SK-N-SH (cell line): ENCODE measurements around the gene CLIC1. TPM values are rescaled to one million over a fixed set of nuclear protein-coding genes. Genes with fewer than 3 reads are reported as not detected.

ENCODE experiments used
- CTCF ChIA-PET: fragments of 300-600, 350-600 bp; formaldehyde crosslinking; extraction: SDS; loops from one replicate; lab custom pipeline; 2021; lab: Yijun Ruan, JAX
- POLR2A ChIA-PET: fragments of 350-600 bp; sonication (Branson Sonifier 250); formaldehyde crosslinking; extraction: SDS; loops from one replicate; lab custom pipeline; 2020; ENCODE audit warnings: antibody characterized with exemption, inconsistent platforms; lab: Yijun Ruan, JAX
- DNase-seq: peaks from one replicate; pipeline ENCODE4 v3.0.0; 2012
- H2AFZ ChIP-seq: fragments of 200-600 bp; sonication (generic); 2 replicates; pipeline ENCODE4 v1.8.1; 2016; ENCODE audit warnings: antibody characterized with exemption, mild to moderate bottlenecking, low read depth
- H3F3A ChIP-seq: fragments of 200-600 bp; sonication (generic); replicated peaks from 2 replicates; pipeline ENCODE3; 2016; ENCODE audit warnings: antibody characterized with exemption, mild to moderate bottlenecking; ENCODE audit not compliant: insufficient read depth
- H3K27ac ChIP-seq, 2 experiments: fragments of 200-500 bp in 1 of 2; fragments of 200-600 bp in 1 of 2; sonication (Bioruptor generic) in 1 of 2; sonication (generic), shearing (Covaris generic) in 1 of 2; 2 replicates each; pipeline versions ENCODE4 v1.5.1 to v1.6.1; 2014 to 2016; ENCODE audit warnings: low read depth in 2 of 2, inconsistent platforms in 1 of 2, low read length in 1 of 2, mild to moderate bottlenecking in 1 of 2, mixed read lengths in 1 of 2
- H3K27me3 ChIP-seq: fragments of 200-600 bp; sonication (generic), shearing (Covaris generic); 2 replicates; pipeline ENCODE4 v1.6.1; 2016; ENCODE audit warnings: mixed run types; ENCODE audit not compliant: insufficient read depth
- H3K36me3 ChIP-seq, 2 experiments: fragments of 200-500 bp in 1 of 2; fragments of 200-600 bp in 1 of 2; sonication (Bioruptor generic) in 1 of 2; sonication (generic) in 1 of 2; replicated peaks in 1 of 2; 2 replicates each; pipeline versions ENCODE3 to v1.5.1; 2014 to 2016; ENCODE audit warnings: low read length in 1 of 2, mild to moderate bottlenecking in 1 of 2; ENCODE audit not compliant: insufficient read depth in 2 of 2, control insufficient read depth in 1 of 2
- H3K4me1 ChIP-seq, 2 experiments: fragments of 200-500 bp in 1 of 2; fragments of 200-600 bp in 1 of 2; sonication (Bioruptor generic) in 1 of 2; sonication (generic), shearing (Covaris generic) in 1 of 2; 2 replicates each; pipeline versions ENCODE4 v1.5.1 to v1.6.1; 2014 to 2016; ENCODE audit warnings: low read depth in 1 of 2, low read length in 1 of 2, mixed run types in 1 of 2; ENCODE audit not compliant: insufficient read depth in 2 of 2, control insufficient read depth in 1 of 2
- H3K4me2 ChIP-seq: fragments of 200-600 bp; sonication (generic), shearing (Covaris generic); 2 replicates; pipeline ENCODE4 v1.6.1; 2017; ENCODE audit warnings: mixed run types
- H3K4me3 ChIP-seq, 2 experiments: fragments of 200-500 bp in 1 of 2; fragments of 200-600 bp in 1 of 2; sonication (Bioruptor generic) in 1 of 2; sonication (generic), shearing (Covaris generic) in 1 of 2; 2 replicates each; pipeline versions ENCODE4 v1.5.1 to v1.8.1; 2014 to 2016; ENCODE audit warnings: low read depth in 2 of 2, inconsistent platforms in 1 of 2, low read length in 1 of 2, mild to moderate bottlenecking in 1 of 2, mixed read lengths in 1 of 2, moderate library complexity in 1 of 2
- H3K79me2 ChIP-seq: fragments of 200-600 bp; sonication (generic); 2 replicates; pipeline ENCODE4 v1.8.1; 2017; ENCODE audit warnings: mild to moderate bottlenecking; ENCODE audit not compliant: insufficient read depth
- H3K9ac ChIP-seq: fragments of 200-600 bp; sonication (generic); 2 replicates; pipeline ENCODE4 v1.6.1; 2017; ENCODE audit warnings: mixed run types
- H3K9me2 ChIP-seq: fragments of 200-600 bp; sonication (generic); 2 replicates; pipeline ENCODE4 v1.6.1; 2017; ENCODE audit warnings: mixed run types
- H3K9me3 ChIP-seq: fragments of 200-600 bp; sonication (generic); 2 replicates; pipeline ENCODE4 v1.6.1; 2017; ENCODE audit warnings: mixed run types, mild to moderate bottlenecking, moderate library complexity
- H4K20me1 ChIP-seq: fragments of 200-600 bp; sonication (generic); 2 replicates; pipeline ENCODE4 v1.6.1; 2017; ENCODE audit warnings: mild to moderate bottlenecking, mixed run types; ENCODE audit not compliant: insufficient read depth
- FOSL2 ChIP-seq: IDR thresholded peaks from 2 replicates; pipeline ENCODE4 v1.4.0; 2012; ENCODE audit warnings: low read depth, mild to moderate bottlenecking, moderate library complexity, borderline replicate concordance
- FOXJ3 ChIP-seq: sonication (generic); formaldehyde crosslinking; IDR thresholded peaks from 2 replicates; pipeline ENCODE4 v1.5.1; 2020; ENCODE audit warnings: mild to moderate bottlenecking, missing genetic modification reagents
- MEF2A ChIP-seq: IDR thresholded peaks from 2 replicates; pipeline ENCODE4 v1.4.0; 2012; ENCODE audit warnings: low read depth, borderline replicate concordance
- NFIC ChIP-seq: IDR thresholded peaks from 2 replicates; pipeline ENCODE4 v1.4.0; 2012; ENCODE audit warnings: borderline replicate concordance
- RCOR1 ChIP-seq: fragments of 150-350 bp; IDR thresholded peaks from 2 replicates; pipeline ENCODE4 v1.6.1; 2017; ENCODE audit warnings: antibody characterized with exemption, low read length
- RFX5 ChIP-seq: IDR thresholded peaks from 2 replicates; pipeline ENCODE4 v1.6.1; 2012; ENCODE audit warnings: mild to moderate bottlenecking, improper control_type of control experiment, low read length
- TAF1 ChIP-seq: IDR thresholded peaks from 2 replicates; pipeline ENCODE4 v1.6.1; 2012; ENCODE audit warnings: low read depth, mild to moderate bottlenecking, low read length, moderate library complexity, borderline replicate concordance
- TCF12 ChIP-seq: IDR thresholded peaks from 2 replicates; pipeline ENCODE4 v1.4.0; 2012
- WGBS: methylation state at CpG from one replicate; pipeline ENCODE4 v1.1.6; 2017; ENCODE audit warnings: low lambda C conversion rate; 5-methylcytosine and 5-hydroxymethylcytosine counted together
- polyA plus RNA-seq, 3 experiments: library from polyadenylated mRNA; depleted of rRNA; stranded (reverse); fragments of >200 nt; gene quantifications; 2 replicates each; pipeline ENCODE4 v1.2.3, GENCODE V29; 2012
- TF ChIP-seq, protein P1 (sequence below): fragments of 150-350 bp; IDR thresholded peaks from 2 replicates; pipeline ENCODE4 v1.6.1; 2016; ENCODE audit warnings: mild to moderate bottlenecking, low read depth, low read length
- TF ChIP-seq, protein P2 (sequence below): fragments of 150-350 bp; IDR thresholded peaks from 2 replicates; pipeline ENCODE4 v1.6.1; 2017; ENCODE audit warnings: antibody characterized with exemption, low read length, low read depth, borderline replicate concordance
- TF ChIP-seq, protein P3 (sequence below): IDR thresholded peaks from 2 replicates; pipeline ENCODE4 v1.4.0; 2012; ENCODE audit warnings: low read depth, borderline replicate concordance
- TF ChIP-seq, protein P4 (sequence below): IDR thresholded peaks from 2 replicates; pipeline ENCODE4 v1.6.1; 2012; ENCODE audit warnings: mild to moderate bottlenecking, low read depth, low read length, moderate library complexity

The CLIC1 gene
- polyA plus RNA-seq, 1 of the 3 experiments (the other 2 are of a cell fraction), result 520 TPM

DNA sequence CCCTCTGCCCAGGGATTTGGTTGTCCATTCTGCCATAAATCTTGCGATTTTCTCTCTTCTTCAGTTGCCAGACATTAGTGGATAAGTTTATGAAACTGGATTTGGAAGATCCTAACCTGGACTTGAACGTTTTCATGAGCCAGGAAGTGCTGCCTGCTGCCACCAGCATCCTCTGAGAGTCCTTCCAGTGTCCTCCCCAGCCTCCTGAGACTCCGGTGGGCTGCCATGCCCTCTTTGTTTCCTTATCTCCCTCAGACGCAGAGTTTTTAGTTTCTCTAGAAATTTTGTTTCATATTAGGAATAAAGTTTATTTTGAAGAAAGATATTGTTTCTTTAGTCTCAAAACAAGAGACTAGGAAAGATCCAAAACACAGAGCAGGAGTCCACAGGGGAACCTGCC, 26.0 kb upstream of the CLIC1 start, which contains the start of gene SAPCD1 (continued):
- TF ChIP-seq, protein P1, sequence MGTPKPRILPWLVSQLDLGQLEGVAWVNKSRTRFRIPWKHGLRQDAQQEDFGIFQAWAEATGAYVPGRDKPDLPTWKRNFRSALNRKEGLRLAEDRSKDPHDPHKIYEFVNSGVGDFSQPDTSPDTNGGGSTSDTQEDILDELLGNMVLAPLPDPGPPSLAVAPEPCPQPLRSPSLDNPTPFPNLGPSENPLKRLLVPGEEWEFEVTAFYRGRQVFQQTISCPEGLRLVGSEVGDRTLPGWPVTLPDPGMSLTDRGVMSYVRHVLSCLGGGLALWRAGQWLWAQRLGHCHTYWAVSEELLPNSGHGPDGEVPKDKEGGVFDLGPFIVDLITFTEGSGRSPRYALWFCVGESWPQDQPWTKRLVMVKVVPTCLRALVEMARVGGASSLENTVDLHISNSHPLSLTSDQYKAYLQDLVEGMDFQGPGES, result no peak
- TF ChIP-seq RCOR1 (no peak), TCF12 (no peak), NFIC (no peak)

DNA sequence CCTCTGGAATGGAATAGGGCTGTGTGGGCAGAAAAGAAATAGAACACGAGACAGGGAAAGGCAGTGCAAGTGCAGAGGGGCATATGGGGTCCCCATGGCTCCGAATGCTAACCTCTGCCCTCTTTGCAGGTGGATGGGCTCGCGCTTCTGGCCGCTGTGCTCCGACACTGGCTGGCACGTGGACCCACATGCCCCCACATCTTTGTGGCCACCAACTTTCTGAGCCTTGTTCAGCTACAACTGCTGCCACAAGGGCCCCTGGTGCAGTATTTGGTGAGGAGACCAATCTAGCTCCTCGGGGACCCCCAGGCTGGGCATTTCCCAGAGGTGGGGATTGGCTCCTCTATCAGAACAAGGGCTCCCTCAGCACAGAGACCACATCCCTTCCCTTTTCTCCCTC, 25.0 kb upstream of the CLIC1 start:
- Histone ChIP-seq H2AFZ (no peak overlapping the region), H3K79me2 (no peaks in the 10 kb centered on the region), H3F3A (no peaks in the 10 kb centered on the region), H3K27ac (no peak overlapping the region), H3K4me3 (no peak overlapping the region), H3K9me3 (no peaks in the 10 kb centered on the region), H3K27me3 (no peaks in the 10 kb centered on the region), H3K4me2 (no peak overlapping the region), H3K9ac (no peak overlapping the region), H3K36me3 (no peaks in the 10 kb centered on the region), H3K4me1 (peaks cover 0 to 5% of the 10 kb centered on the region in 2 experiments; a peak in 1 of 4 replicates), H4K20me1 (no peaks in the 10 kb centered on the region), H3K9me2 (no peaks in the 10 kb centered on the region)
- TF ChIP-seq, protein P2, sequence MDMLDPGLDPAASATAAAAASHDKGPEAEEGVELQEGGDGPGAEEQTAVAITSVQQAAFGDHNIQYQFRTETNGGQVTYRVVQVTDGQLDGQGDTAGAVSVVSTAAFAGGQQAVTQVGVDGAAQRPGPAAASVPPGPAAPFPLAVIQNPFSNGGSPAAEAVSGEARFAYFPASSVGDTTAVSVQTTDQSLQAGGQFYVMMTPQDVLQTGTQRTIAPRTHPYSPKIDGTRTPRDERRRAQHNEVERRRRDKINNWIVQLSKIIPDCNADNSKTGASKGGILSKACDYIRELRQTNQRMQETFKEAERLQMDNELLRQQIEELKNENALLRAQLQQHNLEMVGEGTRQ, result no peak
- TF ChIP-seq FOXJ3 (no peak), MEF2A (no peak), TAF1 (no peak), FOSL2 (no peak), RFX5 (no peak)
- TF ChIP-seq, protein P3, sequence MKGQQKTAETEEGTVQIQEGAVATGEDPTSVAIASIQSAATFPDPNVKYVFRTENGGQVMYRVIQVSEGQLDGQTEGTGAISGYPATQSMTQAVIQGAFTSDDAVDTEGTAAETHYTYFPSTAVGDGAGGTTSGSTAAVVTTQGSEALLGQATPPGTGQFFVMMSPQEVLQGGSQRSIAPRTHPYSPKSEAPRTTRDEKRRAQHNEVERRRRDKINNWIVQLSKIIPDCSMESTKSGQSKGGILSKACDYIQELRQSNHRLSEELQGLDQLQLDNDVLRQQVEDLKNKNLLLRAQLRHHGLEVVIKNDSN, result no peak
- TF ChIP-seq, protein P4, sequence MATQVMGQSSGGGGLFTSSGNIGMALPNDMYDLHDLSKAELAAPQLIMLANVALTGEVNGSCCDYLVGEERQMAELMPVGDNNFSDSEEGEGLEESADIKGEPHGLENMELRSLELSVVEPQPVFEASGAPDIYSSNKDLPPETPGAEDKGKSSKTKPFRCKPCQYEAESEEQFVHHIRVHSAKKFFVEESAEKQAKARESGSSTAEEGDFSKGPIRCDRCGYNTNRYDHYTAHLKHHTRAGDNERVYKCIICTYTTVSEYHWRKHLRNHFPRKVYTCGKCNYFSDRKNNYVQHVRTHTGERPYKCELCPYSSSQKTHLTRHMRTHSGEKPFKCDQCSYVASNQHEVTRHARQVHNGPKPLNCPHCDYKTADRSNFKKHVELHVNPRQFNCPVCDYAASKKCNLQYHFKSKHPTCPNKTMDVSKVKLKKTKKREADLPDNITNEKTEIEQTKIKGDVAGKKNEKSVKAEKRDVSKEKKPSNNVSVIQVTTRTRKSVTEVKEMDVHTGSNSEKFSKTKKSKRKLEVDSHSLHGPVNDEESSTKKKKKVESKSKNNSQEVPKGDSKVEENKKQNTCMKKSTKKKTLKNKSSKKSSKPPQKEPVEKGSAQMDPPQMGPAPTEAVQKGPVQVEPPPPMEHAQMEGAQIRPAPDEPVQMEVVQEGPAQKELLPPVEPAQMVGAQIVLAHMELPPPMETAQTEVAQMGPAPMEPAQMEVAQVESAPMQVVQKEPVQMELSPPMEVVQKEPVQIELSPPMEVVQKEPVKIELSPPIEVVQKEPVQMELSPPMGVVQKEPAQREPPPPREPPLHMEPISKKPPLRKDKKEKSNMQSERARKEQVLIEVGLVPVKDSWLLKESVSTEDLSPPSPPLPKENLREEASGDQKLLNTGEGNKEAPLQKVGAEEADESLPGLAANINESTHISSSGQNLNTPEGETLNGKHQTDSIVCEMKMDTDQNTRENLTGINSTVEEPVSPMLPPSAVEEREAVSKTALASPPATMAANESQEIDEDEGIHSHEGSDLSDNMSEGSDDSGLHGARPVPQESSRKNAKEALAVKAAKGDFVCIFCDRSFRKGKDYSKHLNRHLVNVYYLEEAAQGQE, result no peak
- POLR2A ChIA-PET, result no interaction called here
- no peak for DNase-seq
- CTCF ChIA-PET, result no interaction called here
- 98% methylated on average over 7 of the region's 8 CpGs for whole genome bisulfite sequencing
